PC-3 (cell line): ENCODE results near the gene TMEM82. TPM values are rescaled to one million over a fixed set of nuclear protein-coding genes. Genes with fewer than 3 reads are reported as not detected.
A peak's percentile ranks its signal among the peaks of the same experiment; 100 is the strongest.

Source experiments
- ATAC-seq: fragments of 200-7000 bp; cut with Tn5 transposase; 2 replicates; pipeline ENCODE4 v1.9.1; 2020; ENCODE audit warnings: mild to moderate bottlenecking, moderate library complexity
- BruUV-seq: library from RNA; stranded (reverse); fragments of 400-500 nt; replicated peaks from 2 replicates; lab custom pipeline; 2021; lab: Mats Ljungman, UMichigan
- CTCF ChIA-PET: fragments of 300-600 bp; sonication (Branson Sonifier 250); formaldehyde crosslinking; loops from one replicate; lab custom pipeline; 2022; ENCODE audit warnings: antibody characterized with exemption; lab: Charles Lee
- POLR2A ChIA-PET: fragments of 300-600 bp; sonication (Branson Sonifier 250); formaldehyde crosslinking; loops from one replicate; lab custom pipeline; 2022; ENCODE audit warnings: antibody characterized with exemption; ENCODE audit not compliant: unreplicated experiment; lab: Charles Lee
- DNase-seq: peaks from one replicate; pipeline ENCODE4 v3.0.0-alpha.2; 2015
- H2AFZ ChIP-seq: fragments of 300-600 bp; sonication (generic); 2 replicates; pipeline ENCODE4 v1.6.0; 2016; ENCODE audit warnings: antibody characterized with exemption, low read length
- H3F3A ChIP-seq: fragments of 300-600 bp; sonication (generic); one replicate; pipeline ENCODE4 v1.6.0; 2017; ENCODE audit warnings: antibody characterized with exemption, low read length, control low read depth, mild to moderate bottlenecking; ENCODE audit not compliant: unreplicated experiment
- H3K27ac ChIP-seq: fragments of 300-600 bp; sonication (generic); 2 replicates; pipeline ENCODE4 v1.5.1; 2016; ENCODE audit warnings: mild to moderate bottlenecking, low read length
- H3K27me3 ChIP-seq: fragments of 300-600 bp; sonication (generic); 2 replicates; pipeline ENCODE4 v1.6.1; 2016; ENCODE audit warnings: low read length, mixed read lengths
- H3K36me3 ChIP-seq: fragments of 300-600 bp; sonication (generic); 2 replicates; pipeline ENCODE4 v1.6.1; 2016; ENCODE audit warnings: low read depth, mixed run types, low read length, mixed read lengths
- H3K4me1 ChIP-seq: fragments of 300-600 bp; sonication (generic); 2 replicates; pipeline ENCODE4 v1.5.1; 2016; ENCODE audit warnings: low read length; ENCODE audit not compliant: insufficient read depth
- H3K4me2 ChIP-seq: fragments of 300-600 bp; sonication (generic); 2 replicates; pipeline ENCODE4 v1.6.0; 2016; ENCODE audit warnings: low read length
- H3K4me3 ChIP-seq: fragments of 300-600 bp; sonication (generic); 2 replicates; pipeline ENCODE4 v1.5.1; 2016; ENCODE audit warnings: mild to moderate bottlenecking, low read length, mixed read lengths
- H3K79me2 ChIP-seq: fragments of 300-600 bp; sonication (generic); 2 replicates; pipeline ENCODE4 v1.6.1; 2017; ENCODE audit warnings: low read length, mixed read lengths
- H3K9ac ChIP-seq: fragments of 300-600 bp; sonication (generic); 2 replicates; pipeline ENCODE4 v1.6.0; 2016; ENCODE audit warnings: mild to moderate bottlenecking, low read length
- H3K9me2 ChIP-seq: fragments of 300-600 bp; sonication (generic); replicated peaks from 2 replicates; pipeline ENCODE4 v1.6.1; 2016; ENCODE audit warnings: mixed run types, low read length, mixed read lengths
- H3K9me3 ChIP-seq: fragments of 300-600 bp; sonication (generic); 2 replicates; pipeline ENCODE4 v1.6.1; 2016; ENCODE audit warnings: low read length, mixed read lengths
- H4K20me1 ChIP-seq: fragments of 300-600 bp; sonication (generic); 2 replicates; pipeline ENCODE4 v1.6.1; 2016; ENCODE audit warnings: low read length, mixed read lengths
- EZH2 ChIP-seq: fragments of 300-600 bp; sonication (generic); IDR thresholded peaks from one replicate; pipeline ENCODE4 v1.6.1; 2017; ENCODE audit warnings: antibody characterized with exemption, mild to moderate bottlenecking, low read length; ENCODE audit not compliant: unreplicated experiment
- EZH2phosphoT487 ChIP-seq: fragments of 300-600 bp; sonication (generic); IDR thresholded peaks from 2 replicates; pipeline ENCODE4 v1.6.1; 2018; ENCODE audit warnings: mild to moderate bottlenecking, antibody characterized with exemption, low read length, borderline replicate concordance
- intact Hi-C: fragments of 100-400 bp; cut with micrococcal nuclease; formaldehyde crosslinking; loops from 2 replicates; pipeline ENCODE4 v1.9.0; 2023
- total RNA-seq: library from RNA; depleted of rRNA; stranded (reverse); fragments of >200 nt; gene quantifications from 2 replicates; pipeline ENCODE4 v1.2.3, GENCODE V29; 2014
- TF ChIP-seq, protein P1 (sequence below): fragments of 300-600 bp; sonication (generic); conservative IDR thresholded peaks from 2 replicates; pipeline ENCODE4 v1.5.1; 2017; ENCODE audit warnings: antibody characterized with exemption, low read depth, mild to moderate bottlenecking, low read length

TMEM82 gene
- total RNA-seq, 1 experiment from 2014 or later: not detected

DNA sequence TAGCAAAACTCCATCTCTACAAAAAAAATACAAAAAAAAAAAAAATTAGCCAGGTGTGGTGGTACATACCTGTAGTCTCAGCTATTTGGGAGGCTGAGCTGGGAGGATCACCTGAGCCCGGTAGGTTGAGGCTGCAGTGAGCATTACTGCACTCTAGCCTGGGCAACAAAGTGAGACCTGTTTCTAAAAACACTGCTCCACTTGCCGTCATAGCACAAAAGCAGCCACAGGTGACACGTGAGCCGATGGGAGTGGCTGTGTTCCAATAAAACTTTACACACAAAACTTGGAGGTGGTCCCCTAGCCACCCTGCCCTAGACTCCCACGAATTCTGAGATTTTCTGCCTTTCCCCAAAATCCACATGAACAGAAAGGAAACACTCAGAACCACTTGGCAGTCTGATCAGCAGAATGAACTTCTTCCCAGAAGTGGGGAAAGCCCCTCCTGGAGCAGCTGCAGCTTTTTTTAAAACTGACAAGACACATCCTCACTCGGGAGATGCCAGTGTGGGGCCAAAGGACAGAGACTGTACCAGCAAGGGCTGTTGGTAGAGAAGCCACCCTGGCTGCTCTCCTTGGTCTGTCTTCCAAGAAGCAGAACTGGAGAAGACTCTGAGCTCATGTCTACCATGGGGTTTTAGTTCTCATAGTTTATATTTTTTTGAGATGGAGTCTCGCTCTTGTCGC is 34.9 kb upstream of the TMEM82 start:
- no peak for DNase-seq
- no peak for ATAC-seq
- Histone ChIP-seq H2AFZ (no peak overlapping the region), H3K4me3 (no peak overlapping the region), H3F3A (no peaks in the 10 kb centered on the region), H3K4me2 (no peak overlapping the region), H3K79me2 (peaks cover 13% of the 10 kb centered on the region), H3K9ac (no peak overlapping the region), H3K4me1 (no peaks in the 10 kb centered on the region; the same call in 1 of the 2 replicates), H3K9me3 (no peaks in the 10 kb centered on the region), H3K36me3 (no peaks in the 10 kb centered on the region), H3K27me3 (no peaks in the 10 kb centered on the region), H4K20me1 (no peaks in the 10 kb centered on the region), H3K9me2 (no peaks in the 10 kb centered on the region), H3K27ac (no peak overlapping the region)
- intact Hi-C loops: no loop called here
- ChIA-PET POLR2A (interaction anchor here (0.5 kb wide), 1 partner anchor 173 kb away, joined by 4 read pairs; no protein-coding TSS in a partner anchor), CTCF (no interaction called here)
- no TSS peak for BruUV-seq
- TF ChIP-seq EZH2phosphoT487 (no peak), EZH2 (no peak)
- TF ChIP-seq, protein P1, sequence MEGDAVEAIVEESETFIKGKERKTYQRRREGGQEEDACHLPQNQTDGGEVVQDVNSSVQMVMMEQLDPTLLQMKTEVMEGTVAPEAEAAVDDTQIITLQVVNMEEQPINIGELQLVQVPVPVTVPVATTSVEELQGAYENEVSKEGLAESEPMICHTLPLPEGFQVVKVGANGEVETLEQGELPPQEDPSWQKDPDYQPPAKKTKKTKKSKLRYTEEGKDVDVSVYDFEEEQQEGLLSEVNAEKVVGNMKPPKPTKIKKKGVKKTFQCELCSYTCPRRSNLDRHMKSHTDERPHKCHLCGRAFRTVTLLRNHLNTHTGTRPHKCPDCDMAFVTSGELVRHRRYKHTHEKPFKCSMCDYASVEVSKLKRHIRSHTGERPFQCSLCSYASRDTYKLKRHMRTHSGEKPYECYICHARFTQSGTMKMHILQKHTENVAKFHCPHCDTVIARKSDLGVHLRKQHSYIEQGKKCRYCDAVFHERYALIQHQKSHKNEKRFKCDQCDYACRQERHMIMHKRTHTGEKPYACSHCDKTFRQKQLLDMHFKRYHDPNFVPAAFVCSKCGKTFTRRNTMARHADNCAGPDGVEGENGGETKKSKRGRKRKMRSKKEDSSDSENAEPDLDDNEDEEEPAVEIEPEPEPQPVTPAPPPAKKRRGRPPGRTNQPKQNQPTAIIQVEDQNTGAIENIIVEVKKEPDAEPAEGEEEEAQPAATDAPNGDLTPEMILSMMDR: no peak

DNA sequence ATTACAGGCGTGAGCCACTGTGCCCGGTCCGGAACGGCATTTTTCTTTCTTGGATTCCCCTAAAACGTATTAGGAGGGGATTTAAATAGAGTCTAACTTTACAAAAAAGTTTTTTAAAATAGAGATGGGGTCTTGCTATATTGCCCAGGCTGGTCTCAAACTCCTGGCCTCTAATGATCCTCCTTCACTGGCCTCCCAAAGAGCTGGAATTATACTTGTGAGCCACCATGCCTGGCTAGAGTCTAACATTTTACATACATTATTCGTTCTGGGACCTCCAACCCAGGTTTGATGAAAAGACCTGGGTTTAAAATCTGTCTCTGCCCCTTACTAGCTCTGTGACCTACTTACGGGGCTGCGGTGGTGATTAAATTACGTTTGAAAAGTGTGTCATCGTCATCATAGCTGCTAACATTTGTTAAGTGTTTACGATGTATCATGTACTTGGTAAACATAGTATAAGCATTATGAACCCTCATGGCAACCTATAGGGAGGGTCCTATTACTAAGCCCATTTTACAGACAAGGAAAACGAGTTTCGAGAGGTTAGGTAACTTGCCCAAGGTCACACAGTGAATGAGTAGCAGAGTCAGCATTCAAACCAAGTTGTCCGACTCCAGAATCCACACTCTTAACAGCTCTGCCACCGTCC is 33.7 kb upstream of the TMEM82 start:
- CTCF ChIA-PET: interaction anchor here (0.6 kb wide), 1 partner anchor 23 kb away, joined by 3 read pairs; no protein-coding TSS in a partner anchor
- Histone ChIP-seq H3F3A (no peaks in the 10 kb centered on the region), H3K36me3 (no peaks in the 10 kb centered on the region), H3K27me3 (no peaks in the 10 kb centered on the region), H4K20me1 (no peaks in the 10 kb centered on the region), H3K9me3 (no peaks in the 10 kb centered on the region), H3K4me3 (no peak overlapping the region), H3K9ac (no peak overlapping the region), H3K4me2 (no peak overlapping the region), H3K79me2 (peaks cover 13% of the 10 kb centered on the region), H3K9me2 (no peaks in the 10 kb centered on the region), H2AFZ (no peak overlapping the region), H3K27ac (no peak overlapping the region), H3K4me1 (no peaks in the 10 kb centered on the region; the same call in 1 of the 2 replicates)
- ATAC-seq (peak; percentile 45), DNase-seq (peak; percentile 59)
- intact Hi-C loops: no loop called here
- no TSS peak for BruUV-seq
- POLR2A ChIA-PET: no interaction called here
- TF ChIP-seq EZH2 (no peak), EZH2phosphoT487 (no peak)
- TF ChIP-seq, protein P1: no peak

DNA sequence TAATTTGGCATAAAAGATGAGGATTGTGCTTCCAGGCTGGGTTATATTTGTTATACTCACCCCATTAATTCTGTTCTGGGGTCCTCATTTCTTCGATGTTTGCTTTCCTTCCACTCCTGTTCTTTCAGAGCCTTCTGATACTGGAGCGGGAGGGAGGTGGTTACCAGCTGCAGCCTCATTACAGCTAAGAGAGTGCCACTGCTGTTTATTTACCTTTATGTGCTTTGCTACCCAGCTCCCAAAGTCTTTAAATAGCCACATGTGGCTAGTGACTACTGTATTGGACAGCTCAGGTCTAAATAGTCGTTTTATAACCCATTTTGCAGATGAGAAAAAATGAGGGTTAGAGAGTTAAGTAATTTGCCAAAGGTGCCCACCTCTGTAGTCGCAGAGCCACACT is 33.1 kb upstream of the TMEM82 start:
- Histone ChIP-seq H3K4me2 (no peak overlapping the region), H3K79me2 (peaks cover 13% of the 10 kb centered on the region), H3K27ac (no peak overlapping the region), H3K9me3 (no peaks in the 10 kb centered on the region), H3K9me2 (no peaks in the 10 kb centered on the region), H3K4me3 (no peak overlapping the region), H3K27me3 (no peaks in the 10 kb centered on the region), H3F3A (no peaks in the 10 kb centered on the region), H2AFZ (no peak overlapping the region), H4K20me1 (no peaks in the 10 kb centered on the region), H3K36me3 (no peaks in the 10 kb centered on the region), H3K9ac (no peak overlapping the region), H3K4me1 (no peaks in the 10 kb centered on the region; the same call in 1 of the 2 replicates)
- intact Hi-C loops: no loop called here
- ChIA-PET POLR2A (interaction anchor here (0.6 kb wide), 1 partner anchor 125 kb away, joined by 7 read pairs; no protein-coding TSS in a partner anchor), CTCF (no interaction called here)
- BruUV-seq: no TSS peak
- ATAC-seq: no peak
- TF ChIP-seq, protein P1: no peak
- TF ChIP-seq EZH2: no peak
- no peak for TF ChIP-seq EZH2phosphoT487
- no peak for DNase-seq
